Colonic mucosa (tissue), 4 donors: Measurements from ENCODE around the gene TMEM272. TPM values are rescaled to one million over a fixed set of nuclear protein-coding genes. Genes with fewer than 3 reads are reported as not detected.
A peak's percentile ranks its signal among the peaks of the same experiment; 100 is the strongest.
"Not testable (repeated sequence)": the region's sequence is repeated elsewhere in the genome, so short reads cannot be mapped to it uniquely, and the experiment has no call there.

Experiments
- DNase-seq: peaks from one replicate; pipeline ENCODE4 v3.0.0-alpha.2; 2020
- H3K27ac ChIP-seq: fragments of 200-600 bp; one replicate; pipeline ENCODE4 v1.8.0; 2021
- H3K27me3 ChIP-seq: fragments of 200-600 bp; one replicate; pipeline ENCODE4 v1.8.0; 2021
- H3K36me3 ChIP-seq: fragments of 200-600 bp; one replicate; pipeline ENCODE4 v1.8.0; 2021
- H3K4me1 ChIP-seq: fragments of 200-600 bp; one replicate; pipeline ENCODE4 v1.8.0; 2021; ENCODE audit warnings: mild to moderate bottlenecking
- H3K4me3 ChIP-seq: fragments of 200-600 bp; one replicate; pipeline ENCODE4 v1.8.0; 2021
- H3K9ac ChIP-seq, 2 donors: one replicate each; pipeline ENCODE4 v1.7.0; 2013; ENCODE audit warnings: control low read depth in 2 of 2, low read depth in 2 of 2, low read length in 2 of 2
- H3K9me3 ChIP-seq: fragments of 200-600 bp; one replicate; pipeline ENCODE4 v1.8.0; 2021
- intact Hi-C: fragments of 100-400 bp; cut with DNase I; formaldehyde crosslinking; loops from one replicate; pipeline ENCODE4 v1.14.1; 2022
- total RNA-seq, 2 donors: library from RNA; stranded (reverse); fragmentation: NEBNext Ultra II Directional in 1 of 2; extraction: Animal tissue kit (Norgen Biotek cat#: 25700) in 1 of 2; gene quantifications; one replicate each; pipeline ENCODE4 v1.2.1, GENCODE V29; 2021
- TF ChIP-seq, protein P1 (sequence below): fragments of 200-600 bp; IDR thresholded peaks from one replicate; pipeline ENCODE4 v1.8.0; 2022; ENCODE audit warnings: antibody characterized with exemption, mild to moderate bottlenecking
- donor health status: healthy.
- donor health status: DM: no; HTN: no; CAD: no.
- donor health status: DM: no; HTN: no; CAD: no.

Gene TMEM272
- total RNA-seq, 2 donors from 2014 or later = 0.12 TPM; not detected in 1

DNA sequence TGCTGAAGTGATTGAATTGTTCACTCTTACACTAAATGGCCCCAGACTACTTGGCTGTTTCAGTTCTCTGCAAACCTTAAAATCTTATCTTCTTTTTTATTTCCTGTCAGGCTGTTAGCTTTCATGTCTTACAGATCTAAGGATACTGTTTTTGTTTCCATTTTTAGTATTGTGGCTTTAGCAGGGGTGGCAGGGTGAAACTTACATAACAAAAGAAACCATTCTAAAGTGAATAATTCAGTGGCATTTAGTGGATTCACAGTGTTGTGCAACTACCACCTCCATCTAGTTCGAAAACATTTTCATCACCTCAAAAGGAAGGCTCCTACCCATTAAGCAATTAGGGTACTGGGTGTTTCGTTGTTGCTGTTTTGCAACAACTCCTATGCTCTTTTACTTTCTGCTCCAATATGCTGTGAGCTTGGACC lies 19.8 kb downstream of the TMEM272 start:
- TF ChIP-seq, protein P1, sequence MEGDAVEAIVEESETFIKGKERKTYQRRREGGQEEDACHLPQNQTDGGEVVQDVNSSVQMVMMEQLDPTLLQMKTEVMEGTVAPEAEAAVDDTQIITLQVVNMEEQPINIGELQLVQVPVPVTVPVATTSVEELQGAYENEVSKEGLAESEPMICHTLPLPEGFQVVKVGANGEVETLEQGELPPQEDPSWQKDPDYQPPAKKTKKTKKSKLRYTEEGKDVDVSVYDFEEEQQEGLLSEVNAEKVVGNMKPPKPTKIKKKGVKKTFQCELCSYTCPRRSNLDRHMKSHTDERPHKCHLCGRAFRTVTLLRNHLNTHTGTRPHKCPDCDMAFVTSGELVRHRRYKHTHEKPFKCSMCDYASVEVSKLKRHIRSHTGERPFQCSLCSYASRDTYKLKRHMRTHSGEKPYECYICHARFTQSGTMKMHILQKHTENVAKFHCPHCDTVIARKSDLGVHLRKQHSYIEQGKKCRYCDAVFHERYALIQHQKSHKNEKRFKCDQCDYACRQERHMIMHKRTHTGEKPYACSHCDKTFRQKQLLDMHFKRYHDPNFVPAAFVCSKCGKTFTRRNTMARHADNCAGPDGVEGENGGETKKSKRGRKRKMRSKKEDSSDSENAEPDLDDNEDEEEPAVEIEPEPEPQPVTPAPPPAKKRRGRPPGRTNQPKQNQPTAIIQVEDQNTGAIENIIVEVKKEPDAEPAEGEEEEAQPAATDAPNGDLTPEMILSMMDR = no peak
- no peaks in the 10 kb centered on the region for H3K4me1 ChIP-seq
- no peaks in the 10 kb centered on the region for H3K27me3 ChIP-seq
- no peaks in the 10 kb centered on the region for H3K36me3 ChIP-seq
- no peak for DNase-seq
- no peak overlapping the region for H3K9ac ChIP-seq
- intact Hi-C loops = no loop called here
- H3K27ac ChIP-seq = peak overlapping the region; percentile 44
- no peaks in the 10 kb centered on the region for H3K9me3 ChIP-seq
- H3K4me3 ChIP-seq = no peak overlapping the region

DNA sequence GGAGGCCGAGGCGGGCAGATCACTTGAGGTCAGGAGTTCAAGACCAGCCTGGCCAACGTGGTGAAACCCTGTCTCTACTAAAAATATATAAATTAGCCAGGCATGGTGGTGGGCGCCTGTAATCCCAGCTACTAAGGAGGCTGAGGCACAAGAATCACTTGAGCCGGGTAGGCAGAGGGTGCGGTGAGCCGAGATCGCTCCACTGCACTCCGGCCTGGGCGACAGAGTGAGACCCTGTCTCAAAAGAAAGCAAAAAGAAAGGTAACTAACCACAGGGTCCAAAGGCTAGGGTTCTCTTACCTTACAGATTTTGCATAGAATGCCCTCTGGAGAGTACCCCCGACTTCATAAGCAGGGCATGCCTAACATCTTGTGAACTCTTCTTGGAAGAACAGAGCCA lies 20.3 kb downstream of the TMEM272 start:
- intact Hi-C loops, DNase-seq, H3K36me3 ChIP-seq, H3K4me1 ChIP-seq, H3K9ac ChIP-seq, H3K27me3 ChIP-seq, H3K4me3 ChIP-seq, H3K9me3 ChIP-seq: not testable (repeated sequence)
- peak overlapping the region; percentile 44 for H3K27ac ChIP-seq

DNA sequence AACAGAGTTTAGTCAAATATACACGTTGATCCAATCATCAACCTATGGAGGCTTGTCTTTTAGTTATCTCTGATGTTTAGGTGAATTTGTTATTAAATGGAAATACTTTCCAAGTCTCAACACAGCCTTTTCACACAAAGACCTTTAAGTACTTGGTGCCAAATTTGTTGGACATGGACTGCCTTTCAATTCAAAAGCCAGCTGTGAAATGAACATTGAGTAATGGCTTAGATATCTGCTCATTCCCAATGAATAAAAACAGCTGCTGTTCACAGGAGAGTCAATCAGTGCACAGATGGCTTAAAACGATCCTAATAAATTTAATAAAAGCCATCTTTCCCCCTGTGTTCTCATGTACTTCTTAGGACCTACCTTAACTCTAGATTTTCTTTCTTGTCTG lies 21.1 kb downstream of the TMEM272 start:
- intact Hi-C loops = no loop called here
- Histone ChIP-seq H3K4me3 (no peak overlapping the region), H3K4me1 (no peaks in the 10 kb centered on the region), H3K9me3 (no peaks in the 10 kb centered on the region), H3K27ac (no peak overlapping the region), H3K9ac (no peak overlapping the region), H3K27me3 (no peaks in the 10 kb centered on the region), H3K36me3 (no peaks in the 10 kb centered on the region)
- TF ChIP-seq, protein P1 = no peak
- no peak for DNase-seq

DNA sequence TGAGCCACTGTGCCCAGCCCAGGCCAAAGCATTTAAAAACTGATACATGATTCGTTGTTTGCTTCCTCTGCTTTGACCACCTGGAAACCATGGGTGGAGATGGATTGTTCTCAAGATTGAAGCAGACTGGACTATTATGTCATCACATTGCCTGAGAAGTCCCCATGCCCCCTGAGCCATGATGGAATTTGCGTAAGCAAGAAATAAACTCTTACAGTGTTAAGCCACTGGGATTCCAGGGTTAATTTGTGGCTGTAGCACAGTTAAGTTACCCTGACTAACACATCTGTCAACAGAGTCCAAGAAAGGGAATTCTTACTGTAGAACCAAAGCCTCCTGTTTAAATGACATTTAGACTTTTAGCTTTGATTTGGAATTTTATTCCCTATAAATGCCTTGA lies 21.6 kb downstream of the TMEM272 start:
- Histone ChIP-seq H3K4me1 (no peaks in the 10 kb centered on the region), H3K4me3 (no peak overlapping the region), H3K27me3 (no peaks in the 10 kb centered on the region), H3K27ac (no peak overlapping the region), H3K9me3 (no peaks in the 10 kb centered on the region), H3K36me3 (no peaks in the 10 kb centered on the region), H3K9ac (no peak overlapping the region)
- TF ChIP-seq, protein P1 = no peak
- no peak for DNase-seq
- intact Hi-C loops = no loop called here

DNA sequence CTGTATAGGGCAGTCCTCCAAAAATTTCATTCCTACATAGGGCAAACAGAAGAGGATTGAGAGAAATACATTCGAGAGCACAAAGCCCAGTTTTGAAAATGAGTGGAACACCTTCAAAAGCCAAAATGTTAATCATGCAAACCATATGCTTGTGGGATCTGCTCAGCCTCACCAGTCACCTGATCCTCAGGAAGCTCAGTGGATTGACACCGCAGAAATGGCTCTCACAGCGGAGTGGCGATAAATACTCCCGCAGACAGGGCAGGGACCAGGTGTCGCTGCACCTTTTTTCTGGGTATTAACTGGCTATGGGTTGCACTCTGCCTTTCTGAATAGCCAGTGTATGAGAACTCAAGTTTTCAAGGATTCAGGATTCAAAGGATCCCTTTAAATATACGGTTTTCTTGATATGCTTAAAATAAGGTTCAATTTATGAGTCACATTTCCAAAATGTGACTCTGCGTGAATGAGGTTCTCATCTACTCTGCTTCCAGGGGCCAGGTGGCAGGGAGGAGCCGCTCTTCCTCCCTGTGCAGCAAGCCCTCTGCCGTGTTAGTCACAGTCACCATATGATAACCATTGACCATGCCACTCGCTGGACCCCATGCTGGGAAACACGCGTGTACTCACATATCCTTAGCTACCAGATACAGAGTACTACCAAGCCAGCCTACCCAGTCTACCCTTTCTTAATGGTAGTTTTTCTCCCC lies 22.7 kb downstream of the TMEM272 start:
- no peak overlapping the region for H3K27ac ChIP-seq
- H3K4me3 ChIP-seq = no peak overlapping the region
- no peaks in the 10 kb centered on the region for H3K36me3 ChIP-seq
- no peak overlapping the region for H3K9ac ChIP-seq
- intact Hi-C loops = no loop called here
- DNase-seq = no peak
- no peaks in the 10 kb centered on the region for H3K27me3 ChIP-seq
- H3K4me1 ChIP-seq = no peaks in the 10 kb centered on the region
- no peaks in the 10 kb centered on the region for H3K9me3 ChIP-seq
- TF ChIP-seq, protein P1 = no peak

DNA sequence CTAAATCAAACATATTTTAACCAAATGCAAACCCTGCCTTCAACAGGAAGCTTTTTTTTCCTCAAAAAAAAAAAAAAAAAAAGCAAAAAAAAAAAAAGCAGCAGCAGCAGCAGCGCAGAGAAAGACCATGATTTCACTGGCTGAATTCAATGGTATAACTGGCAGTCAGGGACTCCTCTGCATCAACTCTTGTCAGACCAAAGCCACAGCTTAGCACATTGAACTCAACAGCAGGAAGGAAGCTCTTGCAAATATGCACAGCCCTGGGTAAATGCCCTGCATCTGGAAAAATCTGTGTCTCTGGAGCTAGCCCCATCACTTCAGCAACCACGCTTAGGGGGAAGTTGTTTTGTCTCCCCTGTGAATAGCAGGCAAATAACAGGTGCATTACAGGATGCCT lies 23.4 kb downstream of the TMEM272 start:
- intact Hi-C loops = no loop called here
- no peak overlapping the region for H3K9ac ChIP-seq
- H3K27me3 ChIP-seq = no peaks in the 10 kb centered on the region
- no peak for DNase-seq
- H3K9me3 ChIP-seq = no peaks in the 10 kb centered on the region
- no peak overlapping the region for H3K27ac ChIP-seq
- TF ChIP-seq, protein P1 = no peak
- H3K36me3 ChIP-seq = no peaks in the 10 kb centered on the region
- no peaks in the 10 kb centered on the region for H3K4me1 ChIP-seq
- H3K4me3 ChIP-seq = no peak overlapping the region
